OCI-LY1 (cell line): ENCODE results near the gene FAM131C.

Source experiments
- H2AFZ ChIP-seq: fragments of 200-600 bp; sonication (generic), shearing (Covaris generic); 2 replicates; pipeline ENCODE4 v1.6.0; 2014; ENCODE audit warnings: antibody characterized with exemption, mild to moderate bottlenecking, low read length
- H3F3A ChIP-seq: fragments of 200-600 bp; sonication (generic), shearing (Covaris generic); 2 replicates; pipeline ENCODE4 v1.6.0; 2014; ENCODE audit warnings: mild to moderate bottlenecking, antibody characterized with exemption, low read length, moderate library complexity; ENCODE audit not compliant: insufficient read depth
- H3K27ac ChIP-seq: fragments of 200-600 bp; sonication (generic); 2 replicates; pipeline ENCODE4 v1.5.1; 2014; ENCODE audit warnings: low read length, mixed run types, mild to moderate bottlenecking, low read depth; ENCODE audit not compliant: poor library complexity, severe bottlenecking
- H3K27me3 ChIP-seq: fragments of 200-600 bp; sonication (generic); 2 replicates; pipeline ENCODE4 v1.6.0; 2014; ENCODE audit warnings: antibody characterized with exemption, mild to moderate bottlenecking, low read length, moderate library complexity; ENCODE audit not compliant: insufficient read depth
- H3K36me3 ChIP-seq: fragments of 200-600 bp; sonication (generic); 2 replicates; pipeline ENCODE4 v1.6.1; 2014; ENCODE audit warnings: mild to moderate bottlenecking, antibody characterized with exemption, low read length, moderate library complexity, mixed read lengths; ENCODE audit not compliant: insufficient read depth
- H3K4me1 ChIP-seq: fragments of 200-600 bp; sonication (generic); 2 replicates; pipeline ENCODE4 v1.5.1; 2014; ENCODE audit warnings: mild to moderate bottlenecking, low read length, moderate library complexity; ENCODE audit not compliant: insufficient read depth, severe bottlenecking
- H3K4me2 ChIP-seq: fragments of 200-600 bp; sonication (generic), shearing (Covaris generic); 2 replicates; pipeline ENCODE4 v1.6.1; 2014; ENCODE audit warnings: low read length
- H3K4me3 ChIP-seq: fragments of 200-600 bp; sonication (generic); 2 replicates; pipeline ENCODE4 v1.5.1; 2014; ENCODE audit warnings: low read length, low read depth, mild to moderate bottlenecking, mixed read lengths; ENCODE audit not compliant: poor library complexity, severe bottlenecking
- H3K79me2 ChIP-seq: fragments of 200-600 bp; shearing (Covaris generic); 2 replicates; pipeline ENCODE4 v1.6.1; 2016; ENCODE audit warnings: mixed run types, low read length, mixed read lengths; ENCODE audit not compliant: insufficient read depth
- H3K9ac ChIP-seq: fragments of 200-600 bp; sonication (generic), shearing (Covaris generic); 2 replicates; pipeline ENCODE4 v1.6.1; 2014; ENCODE audit warnings: mild to moderate bottlenecking, low read length, mixed read lengths
- H3K9me2 ChIP-seq: fragments of 200-600 bp; sonication (generic), shearing (Covaris generic); 2 replicates; pipeline ENCODE4 v1.6.1; 2014; ENCODE audit warnings: low read depth, mild to moderate bottlenecking, low read length, mixed read lengths
- H3K9me3 ChIP-seq: fragments of 200-600 bp; shearing (Covaris generic); 2 replicates; pipeline ENCODE4 v1.6.1; 2014; ENCODE audit warnings: low read length, mixed read lengths
- H4K20me1 ChIP-seq: fragments of 200-600 bp; sonication (generic), shearing (Covaris generic); 2 replicates; pipeline ENCODE4 v1.6.0; 2016; ENCODE audit warnings: mild to moderate bottlenecking, low read length; ENCODE audit not compliant: insufficient read depth
- EZH2 ChIP-seq: fragments of 200-600 bp; sonication (generic), shearing (Covaris generic); IDR thresholded peaks from 2 replicates; pipeline ENCODE4 v1.8.0; 2017; ENCODE audit warnings: borderline replicate concordance, mixed run types, mild to moderate bottlenecking, antibody characterized with exemption, low read length, moderate library complexity, mixed read lengths
- TF ChIP-seq, protein P1 (sequence below): fragments of 200-600 bp; sonication (generic), shearing (Covaris generic); IDR thresholded peaks from 2 replicates; pipeline ENCODE4 v1.5.1; 2017; ENCODE audit warnings: mild to moderate bottlenecking, antibody characterized with exemption, low read length, moderate library complexity, mixed read lengths

The FAM131C gene

DNA sequence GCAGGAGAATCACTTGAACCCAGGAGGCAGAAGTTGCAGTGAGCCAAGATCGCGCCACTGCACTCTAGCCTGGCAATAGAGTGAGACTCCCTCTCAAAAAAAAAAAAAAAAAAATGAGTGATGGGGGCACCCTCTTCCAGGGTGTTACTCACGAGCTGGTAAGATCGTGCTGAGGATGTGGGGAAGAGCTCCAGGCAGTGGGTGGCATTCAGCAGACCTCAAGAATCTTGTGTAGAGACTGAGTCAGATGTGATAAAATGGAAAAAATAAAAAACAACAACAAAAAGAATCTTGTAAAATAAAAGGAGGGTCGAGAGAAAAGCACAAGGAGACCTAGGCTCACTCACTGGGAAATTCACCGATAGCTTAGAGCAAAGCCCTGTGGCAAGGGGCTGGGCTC, 43.9 kb upstream of the FAM131C start:
- no peak overlapping the region for H3K27ac ChIP-seq
- H4K20me1 ChIP-seq, result no peaks in the 10 kb centered on the region
- no peaks in the 10 kb centered on the region for H3K9me3 ChIP-seq
- H3K4me3 ChIP-seq, result no peak overlapping the region
- no peaks in the 10 kb centered on the region for H3K4me1 ChIP-seq
- H3K27me3 ChIP-seq, result peaks cover 3% of the 10 kb centered on the region; the same call in 1 of the 2 replicates
- H3K36me3 ChIP-seq, result no peaks in the 10 kb centered on the region
- TF ChIP-seq EZH2, result no peak
- TF ChIP-seq, protein P1, sequence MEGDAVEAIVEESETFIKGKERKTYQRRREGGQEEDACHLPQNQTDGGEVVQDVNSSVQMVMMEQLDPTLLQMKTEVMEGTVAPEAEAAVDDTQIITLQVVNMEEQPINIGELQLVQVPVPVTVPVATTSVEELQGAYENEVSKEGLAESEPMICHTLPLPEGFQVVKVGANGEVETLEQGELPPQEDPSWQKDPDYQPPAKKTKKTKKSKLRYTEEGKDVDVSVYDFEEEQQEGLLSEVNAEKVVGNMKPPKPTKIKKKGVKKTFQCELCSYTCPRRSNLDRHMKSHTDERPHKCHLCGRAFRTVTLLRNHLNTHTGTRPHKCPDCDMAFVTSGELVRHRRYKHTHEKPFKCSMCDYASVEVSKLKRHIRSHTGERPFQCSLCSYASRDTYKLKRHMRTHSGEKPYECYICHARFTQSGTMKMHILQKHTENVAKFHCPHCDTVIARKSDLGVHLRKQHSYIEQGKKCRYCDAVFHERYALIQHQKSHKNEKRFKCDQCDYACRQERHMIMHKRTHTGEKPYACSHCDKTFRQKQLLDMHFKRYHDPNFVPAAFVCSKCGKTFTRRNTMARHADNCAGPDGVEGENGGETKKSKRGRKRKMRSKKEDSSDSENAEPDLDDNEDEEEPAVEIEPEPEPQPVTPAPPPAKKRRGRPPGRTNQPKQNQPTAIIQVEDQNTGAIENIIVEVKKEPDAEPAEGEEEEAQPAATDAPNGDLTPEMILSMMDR, result no peak
- no peaks in the 10 kb centered on the region for H3F3A ChIP-seq
- no peak overlapping the region for H3K4me2 ChIP-seq
- no peaks in the 10 kb centered on the region for H3K9me2 ChIP-seq
- H2AFZ ChIP-seq, result no peak overlapping the region
- H3K79me2 ChIP-seq, result no peaks in the 10 kb centered on the region
- H3K9ac ChIP-seq, result no peak overlapping the region

DNA sequence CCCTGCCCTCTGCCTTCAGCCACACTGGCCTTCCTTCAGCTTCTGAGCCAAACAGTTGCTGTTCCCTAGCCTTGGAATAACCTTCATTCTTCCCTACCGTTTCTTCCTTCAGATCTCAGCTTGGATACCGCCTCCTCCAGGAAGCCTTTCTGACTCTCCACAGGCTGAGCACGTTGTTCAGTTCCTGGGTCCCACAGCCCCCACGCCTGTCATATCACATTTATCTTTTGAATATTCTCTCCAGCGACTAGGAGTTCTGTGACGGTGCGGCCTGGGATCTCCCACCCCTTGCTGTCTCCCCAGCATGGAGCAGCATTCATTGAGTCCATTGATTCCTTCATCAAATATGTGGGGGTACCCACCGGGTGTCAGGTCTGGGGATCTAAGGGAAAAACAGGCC, 43.2 kb upstream of the FAM131C start:
- H3F3A ChIP-seq, result no peaks in the 10 kb centered on the region
- H3K9me3 ChIP-seq, result no peaks in the 10 kb centered on the region
- H3K4me1 ChIP-seq, result no peaks in the 10 kb centered on the region
- peaks cover 3% of the 10 kb centered on the region; the same call in 1 of the 2 replicates for H3K27me3 ChIP-seq
- no peaks in the 10 kb centered on the region for H4K20me1 ChIP-seq
- H3K79me2 ChIP-seq, result no peaks in the 10 kb centered on the region
- H2AFZ ChIP-seq, result no peak overlapping the region
- no peak overlapping the region for H3K4me2 ChIP-seq
- H3K36me3 ChIP-seq, result no peaks in the 10 kb centered on the region
- no peak overlapping the region for H3K27ac ChIP-seq
- H3K4me3 ChIP-seq, result no peak overlapping the region
- H3K9me2 ChIP-seq, result no peaks in the 10 kb centered on the region
- H3K9ac ChIP-seq, result no peak overlapping the region
- no peak for TF ChIP-seq EZH2
- TF ChIP-seq, protein P1, result no peak

DNA sequence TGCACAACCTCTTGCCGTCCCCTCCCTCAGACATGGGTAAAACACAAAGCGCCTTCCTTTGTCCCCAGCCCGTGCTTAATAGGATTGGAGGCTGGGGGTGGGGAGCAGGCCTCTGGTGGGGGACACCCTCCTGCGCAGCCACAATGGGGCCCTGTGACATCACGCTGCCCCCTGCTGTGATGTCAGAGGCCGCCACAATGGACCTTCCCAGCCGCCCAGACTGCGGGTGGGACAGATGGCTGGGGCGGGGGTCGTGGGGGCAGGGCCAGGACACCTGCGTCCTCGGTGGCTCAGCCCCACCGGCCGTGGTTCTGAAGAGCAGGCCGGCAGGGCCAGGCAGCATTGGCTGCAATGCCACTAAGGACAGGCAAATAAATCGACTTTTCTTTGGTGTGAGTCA, 42.6 kb upstream of the FAM131C start:
- Histone ChIP-seq H3K79me2 (no peaks in the 10 kb centered on the region), H2AFZ (no peak overlapping the region), H3K27me3 (peaks cover 3% of the 10 kb centered on the region; the same call in 1 of the 2 replicates), H3K9me3 (no peaks in the 10 kb centered on the region), H3K9me2 (no peaks in the 10 kb centered on the region), H3K4me1 (no peaks in the 10 kb centered on the region), H3F3A (no peaks in the 10 kb centered on the region), H3K9ac (no peak overlapping the region), H3K27ac (no peak overlapping the region), H3K4me2 (no peak overlapping the region), H4K20me1 (no peaks in the 10 kb centered on the region), H3K4me3 (no peak overlapping the region), H3K36me3 (no peaks in the 10 kb centered on the region)
- TF ChIP-seq, protein P1, result no peak
- no peak for TF ChIP-seq EZH2
